Skeletal muscle satellite cell (primary cell): ENCODE measurements around the gene AJAP1.

Source experiments
- H3K27me3 ChIP-seq: 2 replicates; pipeline ENCODE4 v1.7.0; 2013; ENCODE audit warnings: low read length; ENCODE audit not compliant: control insufficient read depth, insufficient read depth
- H3K36me3 ChIP-seq: 2 replicates; pipeline ENCODE4 v1.7.0; 2013; ENCODE audit warnings: mild to moderate bottlenecking, control low read depth, low read length; ENCODE audit not compliant: insufficient read depth
- H3K4me1 ChIP-seq: 2 replicates; pipeline ENCODE4 v1.7.0; 2013; ENCODE audit warnings: low read length; ENCODE audit not compliant: control insufficient read depth, insufficient read depth
- H3K4me2 ChIP-seq: 2 replicates; pipeline ENCODE4 v1.7.0; 2013; ENCODE audit warnings: mild to moderate bottlenecking, low read length
- H3K4me3 ChIP-seq: 2 replicates; pipeline ENCODE4 v1.7.0; 2013; ENCODE audit warnings: low read length
- H3K9ac ChIP-seq: 2 replicates; pipeline ENCODE4 v1.7.0; 2013; ENCODE audit warnings: mild to moderate bottlenecking, low read depth, low read length, moderate library complexity
- H3K9me3 ChIP-seq: replicated peaks from 2 replicates; pipeline ENCODE4 v1.7.0; 2013; ENCODE audit warnings: mild to moderate bottlenecking, control low read depth, low read length

Gene AJAP1

GRCh38 chr1:4674676-4675075 is 20.3 kb downstream of the AJAP1 start:
- H3K9me3 ChIP-seq: peaks cover 7% of the 10 kb centered on the region
- H3K4me1 ChIP-seq: no peaks in the 10 kb centered on the region
- H3K27me3 ChIP-seq: no peaks in the 10 kb centered on the region
- no peak overlapping the region for H3K9ac ChIP-seq
- no peaks in the 10 kb centered on the region for H3K36me3 ChIP-seq
- no peak overlapping the region for H3K4me2 ChIP-seq
- H3K4me3 ChIP-seq: no peak overlapping the region

GRCh38 chr1:4675454-4676186 is 21.2 kb downstream of the AJAP1 start:
- no peaks in the 10 kb centered on the region for H3K27me3 ChIP-seq
- no peak overlapping the region for H3K9ac ChIP-seq
- H3K4me2 ChIP-seq: no peak overlapping the region
- H3K36me3 ChIP-seq: no peaks in the 10 kb centered on the region
- H3K4me3 ChIP-seq: no peak overlapping the region
- H3K9me3 ChIP-seq: peaks cover 5% of the 10 kb centered on the region
- H3K4me1 ChIP-seq: no peaks in the 10 kb centered on the region

GRCh38 chr1:4676253-4676652 is 21.8 kb downstream of the AJAP1 start:
- Histone ChIP-seq H3K4me3 (no peak overlapping the region), H3K9ac (no peak overlapping the region), H3K36me3 (no peaks in the 10 kb centered on the region), H3K4me1 (no peaks in the 10 kb centered on the region), H3K9me3 (peaks cover 4% of the 10 kb centered on the region), H3K4me2 (no peak overlapping the region), H3K27me3 (no peaks in the 10 kb centered on the region)

GRCh38 chr1:4677608-4678007 is 23.2 kb downstream of the AJAP1 start:
- Histone ChIP-seq H3K27me3 (no peaks in the 10 kb centered on the region), H3K4me1 (no peaks in the 10 kb centered on the region), H3K9me3 (peaks cover 7% of the 10 kb centered on the region), H3K4me2 (no peak overlapping the region), H3K4me3 (no peak overlapping the region), H3K9ac (no peak overlapping the region), H3K36me3 (no peaks in the 10 kb centered on the region)

- Histone ChIP-seq H3K9ac (no peak overlapping the region), H3K27me3 (no peaks in the 10 kb centered on the region), H3K4me2 (no peak overlapping the region), H3K4me1 (no peaks in the 10 kb centered on the region), H3K4me3 (no peak overlapping the region), H3K36me3 (no peaks in the 10 kb centered on the region), H3K9me3 (peaks cover 8% of the 10 kb centered on the region)
Observed at GRCh38 chr1:4678066-4678717, 23.8 kb downstream of the AJAP1 start.

GRCh38 chr1:4681026-4681425 is 26.6 kb downstream of the AJAP1 start:
- H3K9me3 ChIP-seq: peaks cover 4% of the 10 kb centered on the region
- H3K36me3 ChIP-seq: no peaks in the 10 kb centered on the region
- no peaks in the 10 kb centered on the region for H3K27me3 ChIP-seq
- no peaks in the 10 kb centered on the region for H3K4me1 ChIP-seq
- no peak overlapping the region for H3K9ac ChIP-seq
- H3K4me3 ChIP-seq: no peak overlapping the region
- no peak overlapping the region for H3K4me2 ChIP-seq

GRCh38 chr1:4682607-4683220 is 28.3 kb downstream of the AJAP1 start:
- Histone ChIP-seq H3K9ac (no peak overlapping the region), H3K9me3 (peaks cover 5% of the 10 kb centered on the region), H3K36me3 (no peaks in the 10 kb centered on the region), H3K4me3 (no peak overlapping the region), H3K27me3 (no peaks in the 10 kb centered on the region), H3K4me2 (no peak overlapping the region), H3K4me1 (no peaks in the 10 kb centered on the region)

- Histone ChIP-seq H3K4me2 (no peak overlapping the region), H3K9ac (no peak overlapping the region), H3K4me3 (no peak overlapping the region), H3K36me3 (no peaks in the 10 kb centered on the region), H3K9me3 (peaks cover 5% of the 10 kb centered on the region), H3K27me3 (no peaks in the 10 kb centered on the region), H3K4me1 (no peaks in the 10 kb centered on the region)
Observed at GRCh38 chr1:4684136-4684535, 29.7 kb downstream of the AJAP1 start.

- no peaks in the 10 kb centered on the region for H3K36me3 ChIP-seq
- H3K4me1 ChIP-seq: no peaks in the 10 kb centered on the region
- H3K27me3 ChIP-seq: no peaks in the 10 kb centered on the region
- H3K4me3 ChIP-seq: no peak overlapping the region
- no peak overlapping the region for H3K9ac ChIP-seq
- H3K4me2 ChIP-seq: no peak overlapping the region
- peaks cover 5% of the 10 kb centered on the region for H3K9me3 ChIP-seq
Observed at GRCh38 chr1:4684864-4685522, 30.6 kb downstream of the AJAP1 start.

- no peaks in the 10 kb centered on the region for H3K4me1 ChIP-seq
- no peaks in the 10 kb centered on the region for H3K36me3 ChIP-seq
- H3K4me2 ChIP-seq: no peak overlapping the region
- H3K27me3 ChIP-seq: no peaks in the 10 kb centered on the region
- H3K4me3 ChIP-seq: no peak overlapping the region
- H3K9me3 ChIP-seq: peaks cover 5% of the 10 kb centered on the region
- H3K9ac ChIP-seq: no peak overlapping the region
Observed at GRCh38 chr1:4685523-4685865, 31.1 kb downstream of the AJAP1 start.

GRCh38 chr1:4687943-4688342 is 33.5 kb downstream of the AJAP1 start:
- H3K4me2 ChIP-seq: no peak overlapping the region
- H3K9ac ChIP-seq: no peak overlapping the region
- H3K4me3 ChIP-seq: no peak overlapping the region
- peaks cover 2% of the 10 kb centered on the region for H3K9me3 ChIP-seq
- no peaks in the 10 kb centered on the region for H3K4me1 ChIP-seq
- no peaks in the 10 kb centered on the region for H3K27me3 ChIP-seq
- H3K36me3 ChIP-seq: no peaks in the 10 kb centered on the region
